CD4-positive, alpha-beta memory T cell (primary cell): ENCODE data around the gene RRM2. TPM values are rescaled to one million over a fixed set of nuclear protein-coding genes. Genes with fewer than 3 reads are reported as not detected.
"Not testable (repeated sequence)": the region's sequence is repeated elsewhere in the genome, so short reads cannot be mapped to it uniquely, and the experiment has no call there.

Experiments used
- CTCF ChIA-PET: fragments of 350-600 bp; sonication (Branson Sonifier 250); formaldehyde crosslinking; loops from one replicate; lab custom pipeline; 2021; ENCODE audit warnings: inconsistent platforms; ENCODE audit not compliant: partially characterized antibody; lab: Charles Lee
- POLR2A ChIA-PET: fragments of 350-600 bp; sonication (Branson Sonifier 250); formaldehyde crosslinking; loops from one replicate; lab custom pipeline; 2021; ENCODE audit not compliant: partially characterized antibody; lab: Charles Lee
- DNase-seq, 5 donors: peaks; one replicate each; pipeline versions ENCODE4 v3.0.0 to v3.0.0-alpha.2; 2020 to 2022; ENCODE audit warnings: mixed read lengths in 1 of 5
- H3K27ac ChIP-seq: one replicate; pipeline ENCODE4 v1.7.0; 2013; ENCODE audit warnings: low read depth, low read length
- H3K27me3 ChIP-seq: 2 replicates; pipeline ENCODE4 v1.7.0; 2013; ENCODE audit warnings: mild to moderate bottlenecking, low read length, moderate library complexity; ENCODE audit not compliant: insufficient read depth
- H3K36me3 ChIP-seq: 2 replicates; pipeline ENCODE4 v1.7.0; 2013; ENCODE audit warnings: mild to moderate bottlenecking, low read length, moderate library complexity; ENCODE audit not compliant: insufficient read depth
- H3K4me1 ChIP-seq: 2 replicates; pipeline ENCODE4 v1.7.0; 2013; ENCODE audit warnings: mild to moderate bottlenecking, low read length, moderate library complexity; ENCODE audit not compliant: insufficient read depth
- H3K4me3 ChIP-seq, 2 donors: one replicate each; pipeline ENCODE4 v1.7.0; 2013; ENCODE audit warnings: low read length in 2 of 2, mild to moderate bottlenecking in 1 of 2
- H3K9me3 ChIP-seq, 2 donors: one replicate each; pipeline ENCODE4 v1.7.0; 2013; ENCODE audit warnings: low read length in 2 of 2, control low read depth in 1 of 2; ENCODE audit not compliant: control insufficient read depth in 1 of 2
- H3K27ac Mint-ChIP-seq, 7 donors: one replicate each; pipeline ENCODE4 v1.8.0; 2020 to 2021; ENCODE audit warnings: mixed read lengths in 7 of 7, mild to moderate bottlenecking in 6 of 7, inconsistent platforms in 3 of 7, moderate library complexity in 3 of 7
- H3K27me3 Mint-ChIP-seq, 2 donors: one replicate each; pipeline ENCODE4 v1.8.0; 2020 to 2021; ENCODE audit warnings: mixed read lengths in 2 of 2
- H3K36me3 Mint-ChIP-seq, 2 donors: one replicate each; pipeline ENCODE4 v1.8.0; 2020 to 2021; ENCODE audit warnings: mixed read lengths in 2 of 2, inconsistent platforms in 1 of 2, mild to moderate bottlenecking in 1 of 2
- H3K4me1 Mint-ChIP-seq, 4 donors: one replicate each; pipeline ENCODE4 v1.8.0; 2020 to 2021; ENCODE audit warnings: mixed read lengths in 4 of 4, mild to moderate bottlenecking in 1 of 4
- H3K4me3 Mint-ChIP-seq, 8 donors: one replicate each; pipeline ENCODE4 v1.8.0; 2020 to 2021; ENCODE audit warnings: mixed read lengths in 8 of 8, mild to moderate bottlenecking in 7 of 8, moderate library complexity in 6 of 8, inconsistent platforms in 3 of 8
- H3K9me3 Mint-ChIP-seq, 8 donors: one replicate each; pipeline ENCODE4 v1.8.0; 2020 to 2021; ENCODE audit warnings: mixed read lengths in 8 of 8, mild to moderate bottlenecking in 5 of 8, inconsistent platforms in 3 of 8, moderate library complexity in 1 of 8
- intact Hi-C: fragments of 100-400 bp; cut with micrococcal nuclease; formaldehyde crosslinking; loops from one replicate; pipeline ENCODE4 v1.15.1; 2023
- polyA plus RNA-seq, 2 donors: library from polyadenylated mRNA; unstranded; fragments of 300-500 nt; fragmentation: Illumina TruSeq; gene quantifications; one replicate each; pipeline ENCODE4 v1.2.3, GENCODE V29; 2021
- total RNA-seq, 2 experiments: library from RNA; stranded (reverse); gene quantifications; one replicate each; pipeline ENCODE4 v1.2.3, GENCODE V29; 2021

RRM2 gene
- total and polyA plus RNA-seq, 4 experiments from 2014 or later, result 0.42 to 0.77 (median 0.48) TPM; not detected in 1

DNA sequence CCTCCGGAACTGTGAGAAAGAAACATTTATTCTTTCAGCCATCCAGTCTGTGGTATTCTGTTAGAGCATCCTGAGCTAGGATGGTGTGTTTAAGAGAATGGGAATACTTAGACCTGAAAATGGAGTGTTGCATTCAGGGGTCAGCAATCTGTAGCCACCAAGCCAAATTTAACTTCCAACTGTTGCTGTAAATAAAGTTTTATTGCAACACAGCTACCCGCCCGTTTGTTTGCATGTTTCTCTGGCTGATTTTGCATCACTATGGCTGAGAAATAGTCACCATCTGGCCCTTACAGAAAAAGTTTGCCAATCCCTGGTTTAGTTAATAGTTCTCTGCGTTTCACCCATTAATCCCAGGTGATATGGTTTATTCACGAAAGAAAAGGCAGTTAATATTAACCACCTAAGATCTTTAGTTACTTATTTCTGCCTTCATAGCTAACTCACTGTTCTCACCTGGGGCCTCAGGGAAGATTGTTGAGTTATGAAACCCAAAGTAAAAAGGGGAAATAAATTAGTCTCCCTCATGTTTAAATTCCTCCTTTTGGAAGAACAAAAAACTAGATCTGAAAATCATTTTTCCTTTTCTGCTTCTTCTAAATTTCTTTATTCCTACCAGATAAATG, 32.9 kb upstream of the RRM2 start:
- no peaks in the 10 kb centered on the region for H3K9me3 ChIP-seq
- no peak overlapping the region for H3K4me3 ChIP-seq
- H3K9me3 Mint-ChIP-seq, result peaks cover 0 to 10% (median 6%) of the 10 kb centered on the region in 8 donors
- H3K4me1 ChIP-seq, result no peaks in the 10 kb centered on the region
- no peak overlapping the region for H3K27ac Mint-ChIP-seq
- H3K36me3 ChIP-seq, result no peaks in the 10 kb centered on the region
- H3K27me3 Mint-ChIP-seq, result peaks cover 29 to 67% of the 10 kb centered on the region in 2 donors
- ChIA-PET CTCF (interaction anchor here (2.4 to 6.6 kb wide), 2 partner anchors 8 to 18 kb away, joined by 11 to 41 read pairs; no protein-coding TSS in a partner anchor), POLR2A (no interaction called here)
- DNase-seq, result no peak
- H3K36me3 Mint-ChIP-seq, result no peaks in the 10 kb centered on the region
- no peak overlapping the region for H3K27ac ChIP-seq
- peaks cover 1 to 14% (median 7%) of the 10 kb centered on the region in 4 donors for H3K4me1 Mint-ChIP-seq
- peaks cover 16% of the 10 kb centered on the region for H3K27me3 ChIP-seq
- intact Hi-C loops, result no loop called here
- no peak overlapping the region for H3K4me3 Mint-ChIP-seq

DNA sequence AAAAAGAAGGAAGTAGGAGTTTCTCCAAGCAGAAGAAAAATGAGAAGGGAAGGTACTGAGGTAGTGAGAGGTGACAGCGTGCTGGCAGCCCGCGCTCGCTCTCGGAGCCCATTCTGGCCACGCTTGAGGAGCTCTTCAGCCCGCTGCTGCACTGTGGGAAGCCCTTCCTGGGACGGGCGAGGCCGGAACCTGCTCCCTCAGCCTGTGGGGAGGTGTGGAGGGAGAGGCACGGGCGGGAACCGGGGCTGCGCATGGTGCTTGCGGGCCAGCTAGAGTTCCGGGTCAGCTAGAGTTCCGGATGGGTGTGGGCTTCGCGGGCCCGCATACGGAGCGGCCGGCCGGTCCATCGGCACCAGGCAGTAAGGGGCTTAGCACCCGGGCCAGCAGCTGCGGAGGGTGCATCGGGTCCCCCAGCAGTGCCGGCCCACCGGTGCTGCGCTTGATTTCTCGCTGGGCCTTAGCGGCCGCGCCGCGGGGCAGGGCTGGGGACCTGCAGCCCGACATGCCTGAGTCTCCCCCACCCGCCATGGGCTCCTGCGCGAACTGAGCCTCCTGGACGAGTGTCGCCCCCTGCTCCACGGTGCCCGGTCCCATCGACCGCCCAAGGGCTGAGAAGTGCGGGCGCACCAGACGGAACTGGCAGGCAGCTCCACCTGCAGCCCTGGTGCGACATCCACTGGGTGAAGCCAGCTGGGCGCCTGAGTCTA, 31.2 kb upstream of the RRM2 start:
- Histone ChIP-seq H3K27me3 (peaks cover 19% of the 10 kb centered on the region), H3K27ac (no peak overlapping the region), H3K4me1 (no peaks in the 10 kb centered on the region), H3K9me3 (no peaks in the 10 kb centered on the region), H3K36me3 (no peaks in the 10 kb centered on the region), H3K4me3 (no peak overlapping the region)
- H3K27me3 Mint-ChIP-seq, result peaks cover 23 to 63% of the 10 kb centered on the region in 2 donors
- peaks cover 1 to 14% (median 7%) of the 10 kb centered on the region in 4 donors for H3K4me1 Mint-ChIP-seq
- CTCF ChIA-PET, result interaction anchor here (0.9 to 6.6 kb wide), 3 partner anchors 19 to 107 kb away, joined by 3 to 41 read pairs (median 4); no protein-coding TSS in a partner anchor
- peak overlapping the region in 7 of 8 donors; percentile 70 to 86 (median 78) for H3K4me3 Mint-ChIP-seq
- no peaks in the 10 kb centered on the region for H3K36me3 Mint-ChIP-seq
- H3K9me3 Mint-ChIP-seq, result peaks cover 0 to 10% (median 6%) of the 10 kb centered on the region in 8 donors
- intact Hi-C loops, result no loop called here
- H3K27ac Mint-ChIP-seq, result no peak overlapping the region
- POLR2A ChIA-PET, result interaction anchor here (0.9 kb wide), 1 partner anchor 10 kb away, joined by 3 read pairs; no protein-coding TSS in a partner anchor
- DNase-seq, result peak in 2 of 5 donors; percentile 11 to 47

DNA sequence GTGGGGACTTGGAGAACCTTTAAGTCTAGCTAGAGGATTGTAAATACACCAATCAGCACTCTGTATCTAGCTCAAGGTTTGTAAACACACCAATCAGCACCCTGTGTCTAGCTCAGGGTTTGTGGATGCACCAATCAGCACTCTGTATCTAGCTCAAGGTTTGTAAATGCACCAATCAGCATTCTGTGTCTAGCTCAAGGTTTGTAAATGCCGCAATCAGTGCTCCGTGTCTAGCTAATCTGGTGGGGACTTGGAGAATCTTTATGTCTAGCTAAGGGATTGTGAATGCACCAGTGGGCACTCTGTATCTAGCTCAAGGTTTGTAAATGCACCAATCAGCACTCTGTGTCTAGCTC, 30.7 kb upstream of the RRM2 start:
- H3K36me3 ChIP-seq, H3K4me1 ChIP-seq, H3K36me3 Mint-ChIP-seq, H3K27ac Mint-ChIP-seq, H3K4me3 ChIP-seq, intact Hi-C loops, DNase-seq, H3K9me3 ChIP-seq, H3K9me3 Mint-ChIP-seq, H3K27ac ChIP-seq: not testable (repeated sequence)
- H3K27me3 ChIP-seq, result peaks cover 19% of the 10 kb centered on the region
- Mint-ChIP-seq H3K4me3 (peak overlapping the region in 6 of 8 donors; percentile 10 to 62 (median 38)), H3K27me3 (peaks cover 23 to 63% of the 10 kb centered on the region in 2 donors), H3K4me1 (peaks cover 1 to 14% (median 7%) of the 10 kb centered on the region in 4 donors)
- ChIA-PET POLR2A (interaction anchor here (0.9 kb wide), 1 partner anchor 10 kb away, joined by 3 read pairs; no protein-coding TSS in a partner anchor), CTCF (interaction anchor here (0.9 to 6.6 kb wide), 3 partner anchors 20 to 108 kb away, joined by 3 to 41 read pairs (median 4); no protein-coding TSS in a partner anchor)

- Histone ChIP-seq H3K27ac (no peak overlapping the region), H3K4me1 (no peaks in the 10 kb centered on the region), H3K9me3 (no peaks in the 10 kb centered on the region), H3K36me3 (no peaks in the 10 kb centered on the region), H3K4me3 (no peak overlapping the region), H3K27me3 (peaks cover 14% of the 10 kb centered on the region)
- ChIA-PET POLR2A (no interaction called here), CTCF (interaction anchor here (2.3 to 6.3 kb wide), 2 partner anchors 9 to 21 kb away, joined by 9 to 125 read pairs; no protein-coding TSS in a partner anchor)
- DNase-seq, result no peak
- H3K4me1 Mint-ChIP-seq, result peaks cover 1 to 20% (median 7%) of the 10 kb centered on the region in 4 donors
- H3K36me3 Mint-ChIP-seq, result no peaks in the 10 kb centered on the region
- H3K9me3 Mint-ChIP-seq, result peaks cover 0 to 10% (median 6%) of the 10 kb centered on the region in 8 donors
- H3K4me3 Mint-ChIP-seq, result no peak overlapping the region
- no peak overlapping the region for H3K27ac Mint-ChIP-seq
- intact Hi-C loops, result no loop called here
- peaks cover 25 to 56% of the 10 kb centered on the region in 2 donors for H3K27me3 Mint-ChIP-seq
Measured at GRCh38 chr2:10094271-10094814, 28.2 kb upstream of the RRM2 start.

- peaks cover 10% of the 10 kb centered on the region for H3K27me3 ChIP-seq
- no peak overlapping the region for H3K4me3 ChIP-seq
- DNase-seq, result no peak
- H3K27ac ChIP-seq, result no peak overlapping the region
- Mint-ChIP-seq H3K4me3 (peak overlapping the region in 3 of 8 donors; percentile 46 to 60 (median 58)), H3K27me3 (peaks cover 26 to 50% of the 10 kb centered on the region in 2 donors), H3K27ac (no peak overlapping the region), H3K9me3 (peaks cover 0 to 10% (median 6%) of the 10 kb centered on the region in 8 donors), H3K4me1 (peaks cover 1 to 20% (median 7%) of the 10 kb centered on the region in 4 donors), H3K36me3 (no peaks in the 10 kb centered on the region)
- no peaks in the 10 kb centered on the region for H3K4me1 ChIP-seq
- H3K36me3 ChIP-seq, result no peaks in the 10 kb centered on the region
- intact Hi-C loops, result no loop called here
- ChIA-PET CTCF (interaction anchor here (1.0 to 6.3 kb wide), 3 partner anchors 10 to 296 kb away, joined by 3 to 125 read pairs (median 9); no protein-coding TSS in a partner anchor), POLR2A (no interaction called here)
- H3K9me3 ChIP-seq, result no peaks in the 10 kb centered on the region
Measured at GRCh38 chr2:10095175-10095574, 27.4 kb upstream of the RRM2 start.

DNA sequence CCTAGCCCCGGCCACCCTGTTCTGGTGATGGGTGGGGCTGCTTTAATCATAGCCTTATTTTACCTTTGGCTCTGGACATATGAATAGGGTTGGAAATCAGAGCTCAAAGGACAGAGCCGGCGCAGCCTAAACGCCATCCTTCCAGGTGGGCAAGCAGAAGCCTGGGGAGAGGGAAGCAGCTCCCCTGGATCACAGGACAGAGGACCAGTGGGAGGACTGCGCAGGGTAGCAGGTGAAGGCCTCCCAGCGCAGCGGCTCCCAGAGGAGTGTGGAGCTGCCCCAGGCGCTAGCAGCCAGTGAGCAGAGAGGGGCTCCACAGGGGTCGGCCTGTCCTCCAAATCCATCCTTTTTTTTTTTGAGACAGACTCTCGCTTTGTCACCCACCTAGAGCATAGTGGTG, 25.9 kb upstream of the RRM2 start:
- no peak for DNase-seq
- POLR2A ChIA-PET, result interaction anchor here (1.1 kb wide), 1 partner anchor 24 kb away, joined by 4 read pairs; no protein-coding TSS in a partner anchor
- Histone ChIP-seq H3K4me1 (no peaks in the 10 kb centered on the region), H3K27me3 (peaks cover 9% of the 10 kb centered on the region), H3K4me3 (no peak overlapping the region), H3K36me3 (no peaks in the 10 kb centered on the region), H3K27ac (no peak overlapping the region), H3K9me3 (no peaks in the 10 kb centered on the region)
- H3K4me1 Mint-ChIP-seq, result peaks cover 0 to 15% (median 4%) of the 10 kb centered on the region in 4 donors
- H3K4me3 Mint-ChIP-seq, result no peak overlapping the region
- intact Hi-C loops, result loop anchor here (1.0 kb wide), 1 partner anchor 24 kb away; no protein-coding TSS in a partner anchor
- H3K36me3 Mint-ChIP-seq, result no peaks in the 10 kb centered on the region
- H3K27me3 Mint-ChIP-seq, result peaks cover 23 to 42% of the 10 kb centered on the region in 2 donors
- CTCF ChIA-PET, result interaction anchor here (0.7 to 6.3 kb wide), 20 partner anchors 8 to 558 kb away, joined by 3 to 125 read pairs (median 5); no protein-coding TSS in a partner anchor
- H3K27ac Mint-ChIP-seq, result no peak overlapping the region
- H3K9me3 Mint-ChIP-seq, result peaks cover 0 to 10% (median 5%) of the 10 kb centered on the region in 8 donors
